GM12878 (cell line): ENCODE data around the gene RNF113B. TPM values are rescaled to one million over a fixed set of nuclear protein-coding genes. Genes with fewer than 3 reads are reported as not detected.

Experiments used
- ATAC-seq: fragments of 200-7000 bp; cut with Tn5 transposase; 3 replicates; pipeline ENCODE4 v1.9.1; 2020; ENCODE audit warnings: mild to moderate bottlenecking, moderate library complexity
- BruUV-seq: library from RNA; stranded (reverse); fragments of 400-500 nt; replicated peaks from 2 replicates; lab custom pipeline; 2021; lab: Mats Ljungman, UMichigan
- CTCF ChIA-PET: fragments of 300-600 bp; sonication (Branson Sonifier 250); formaldehyde crosslinking; extraction: SDS; loops from one replicate; lab custom pipeline; 2021; ENCODE audit warnings: inconsistent platforms; lab: Yijun Ruan, JAX
- POLR2A ChIA-PET: fragments of 350-600 bp; formaldehyde crosslinking; extraction: SDS; loops from one replicate; lab custom pipeline; 2021; ENCODE audit warnings: inconsistent platforms; lab: Charles Lee
- RAD21 ChIA-PET: fragments of 300-600 bp; sonication (Branson Sonifier 250); formaldehyde crosslinking; loops from one replicate; lab custom pipeline; 2023; ENCODE audit warnings: antibody characterized with exemption; ENCODE audit not compliant: unreplicated experiment; lab: Charles Lee
- SMC1A ChIA-PET: fragments of 300-600 bp; sonication (Branson Sonifier 250); formaldehyde crosslinking; loops from one replicate; lab custom pipeline; 2023; ENCODE audit not compliant: unreplicated experiment, uncharacterized antibody; lab: Charles Lee
- DNase-seq: peaks from one replicate; pipeline ENCODE4 v3.0.0-alpha.2; 2011; ENCODE audit warnings: low read depth, low spot score
- FAIRE-seq: peaks from 3 replicates; lab custom pipeline; 2011; peaks lifted over from hg19 to GRCh38; lab: Jason Lieb, UNC
- H2AFZ ChIP-seq: 2 replicates; pipeline ENCODE4 v1.6.0; 2011; ENCODE audit warnings: low read depth, low read length, control low read depth; ENCODE audit not compliant: control insufficient read depth
- H3K27ac ChIP-seq: 2 replicates; pipeline ENCODE4 v1.5.1; 2011; ENCODE audit warnings: control low read depth; ENCODE audit not compliant: control insufficient read depth, insufficient read depth
- H3K27me3 ChIP-seq, 2 experiments: replicated peaks in 1 of 2; 2 replicates each; pipeline versions ENCODE4 v1.6.0 to v1.6.1; 2011; ENCODE audit warnings: low read length in 1 of 2; ENCODE audit not compliant: control insufficient read depth in 2 of 2, insufficient read depth in 2 of 2
- H3K36me3 ChIP-seq, 2 experiments: 2 replicates each; pipeline ENCODE4 v1.5.1; 2011; ENCODE audit warnings: low read length in 1 of 2; ENCODE audit not compliant: control insufficient read depth in 2 of 2, insufficient read depth in 2 of 2
- H3K4me1 ChIP-seq: 2 replicates; pipeline ENCODE4 v1.6.1; 2011; ENCODE audit warnings: mild to moderate bottlenecking, low read length, moderate library complexity, mixed read lengths; ENCODE audit not compliant: control insufficient read depth, insufficient read depth
- H3K4me2 ChIP-seq: 2 replicates; pipeline ENCODE4 v1.6.0; 2011; ENCODE audit warnings: control low read depth; ENCODE audit not compliant: control insufficient read depth, insufficient read depth
- H3K4me3 ChIP-seq: fragments of 200-600 bp; sonication (generic); 2 replicates; pipeline ENCODE4 v1.5.1; 2016
- H3K79me2 ChIP-seq: 2 replicates; pipeline ENCODE4 v1.6.0; 2011; ENCODE audit warnings: low read length; ENCODE audit not compliant: control insufficient read depth, insufficient read depth
- H3K9ac ChIP-seq: 2 replicates; pipeline ENCODE4 v1.8.0; 2011; ENCODE audit warnings: low read length, control low read depth, mixed read lengths; ENCODE audit not compliant: control insufficient read depth, insufficient read depth
- H3K9me3 ChIP-seq: replicated peaks from 3 replicates; pipeline ENCODE4 v1.5.1; 2011; ENCODE audit warnings: mild to moderate bottlenecking, low read length; ENCODE audit not compliant: control insufficient read depth, insufficient read depth
- H4K20me1 ChIP-seq: 2 replicates; pipeline ENCODE4 v1.6.0; 2011; ENCODE audit not compliant: control insufficient read depth, insufficient read depth
- CBX3 ChIP-seq: fragments of 200-600 bp; sonication (generic); IDR thresholded peaks from 2 replicates; pipeline ENCODE4 v1.6.1; 2016; ENCODE audit warnings: low read depth, borderline replicate concordance
- CREM ChIP-seq: IDR thresholded peaks from 2 replicates; pipeline ENCODE4 v1.6.1; 2014; ENCODE audit warnings: antibody characterized with exemption, low read depth
- EZH2 ChIP-seq: IDR thresholded peaks from 2 replicates; pipeline ENCODE4 v1.6.1; 2012; ENCODE audit warnings: low read depth, mild to moderate bottlenecking, control low read depth, inconsistent platforms, low read length, borderline replicate concordance; ENCODE audit not compliant: control insufficient read depth
- LARP7 ChIP-seq: fragments of 450-650 bp; IDR thresholded peaks from 2 replicates; pipeline ENCODE4 v1.6.1; 2017; ENCODE audit warnings: mild to moderate bottlenecking
- MEF2B ChIP-seq: fragments of 450-650 bp; IDR thresholded peaks from 2 replicates; pipeline ENCODE4 v1.6.1; 2018; ENCODE audit warnings: mild to moderate bottlenecking, moderate library complexity; ENCODE audit not compliant: partially characterized antibody, poor library complexity, severe bottlenecking
- ZBTB33 ChIP-seq: fragments of 450-650 bp; IDR thresholded peaks from 2 replicates; pipeline ENCODE4 v1.6.1; 2017; ENCODE audit warnings: mild to moderate bottlenecking
- WGBS: methylation state at CpG from one replicate; pipeline ENCODE4 v1.1.6; 2016; ENCODE audit warnings: low lambda C conversion rate; ENCODE audit not compliant: insufficient replicate concordance, insufficient coverage; ENCODE audit errors: missing lambda C conversion rate; 5-methylcytosine and 5-hydroxymethylcytosine counted together
- in situ Hi-C: fragments of 300-500 bp; cut with MboI; formaldehyde crosslinking; loops from 9 replicates; pipeline ENCODE4 v1.14.3; 2018; ENCODE audit warnings: mixed read lengths
- intact Hi-C: fragments of 100-400 bp; cut with micrococcal nuclease; formaldehyde crosslinking; loops from one replicate; pipeline ENCODE4 v1.14.2; 2022; ENCODE audit not compliant: unreplicated experiment
- polyA plus RNA-seq, 11 experiments: library from polyadenylated mRNA; depleted of rRNA in 4 of 11; unstranded in 6 of 11; stranded (reverse) in 5 of 11; fragments of >200 nt; fragmentation: Nextera tagmentation in 4 of 11; fragmentation: Illumina TruSeq in 1 of 11; extraction: Ambion mirVana in 4 of 11; extraction: Trizol in 1 of 11; gene quantifications; 1 replicate in 1 of 11; 2 replicates in 10 of 11; pipeline versions ENCODE4 v1.2.1 to v1.2.3, GENCODE V29; 2011 to 2016; ENCODE audit warnings: inconsistent platforms in 2 of 11, missing spikeins in 2 of 11, low read depth in 1 of 11
- total RNA-seq, 4 experiments: library from RNA; depleted of rRNA in 3 of 4; stranded (reverse); fragments of >200 nt in 3 of 4; fragmentation: Illumina TruSeq in 1 of 4; extraction: Trizol in 1 of 4; gene quantifications; 2 replicates each; pipeline versions ENCODE4 v1.2.1 to v1.2.3, GENCODE V29; 2013 to 2021
- TF ChIP-seq, protein P1 (sequence below): fragments of 450-650 bp; IDR thresholded peaks from 2 replicates; pipeline ENCODE4 v1.6.1; 2016; ENCODE audit warnings: mild to moderate bottlenecking
- TF ChIP-seq, protein P2 (sequence below): IDR thresholded peaks from 2 replicates; pipeline ENCODE4 v1.6.1; 2011; ENCODE audit warnings: low read depth, low read length, improper control_type of control experiment, borderline replicate concordance

RNF113B gene
- total and polyA plus RNA-seq, 10 of the 15 experiments (the other 5 are each of a cell fraction or from before 2014, with no cell fraction given) = not detected

DNA sequence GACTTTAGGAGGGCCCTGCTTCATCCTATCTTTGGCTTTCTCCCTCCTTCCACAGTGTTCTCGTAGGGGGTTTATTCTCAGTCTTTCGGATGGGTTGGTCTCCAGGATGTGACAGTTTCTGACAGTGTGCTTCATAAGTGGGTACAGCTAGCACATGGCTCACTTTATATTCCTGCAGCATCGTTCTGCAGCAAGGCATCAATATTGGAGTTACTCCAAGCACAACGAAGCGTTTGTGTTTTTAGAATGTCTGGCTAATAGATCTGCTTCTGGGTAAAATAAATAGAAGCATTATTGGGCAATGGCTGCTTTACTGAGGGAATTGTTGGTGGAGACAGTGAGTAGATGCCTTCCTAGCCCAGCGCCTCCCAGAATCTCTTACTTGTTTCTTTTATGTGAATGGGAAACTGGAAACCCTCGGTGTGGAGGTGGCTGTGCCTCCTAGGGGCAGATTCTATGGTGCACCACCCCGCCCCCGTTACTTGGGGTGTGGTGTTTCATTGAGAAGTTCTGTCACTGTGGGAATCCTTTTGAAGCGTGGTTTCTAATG, 32.2 kb downstream of the RNF113B start:
- Histone ChIP-seq H3K27ac (no peak overlapping the region), H3K4me1 (no peaks in the 10 kb centered on the region), H3K4me3 (no peak overlapping the region; the same call in 1 of the 2 replicates), H3K79me2 (no peaks in the 10 kb centered on the region), H3K36me3 (no peaks in the 10 kb centered on the region), H2AFZ (no peak overlapping the region), H3K27me3 (peaks cover 3 to 4% of the 10 kb centered on the region in 2 experiments; a peak in 3 of 4 replicates), H4K20me1 (no peaks in the 10 kb centered on the region), H3K9me3 (no peaks in the 10 kb centered on the region), H3K4me2 (no peak overlapping the region), H3K9ac (no peak overlapping the region)
- SMC1A ChIA-PET = interaction anchor here (1.2 to 1.6 kb wide), 2 partner anchors 72 to 277 kb away, joined by 3 to 6 read pairs; no protein-coding TSS in a partner anchor
- FAIRE-seq (no peak), DNase-seq (no peak), ATAC-seq (no peak)
- TF ChIP-seq ZBTB33 (no peak), CREM (no peak), MEF2B (peak; percentile 31), LARP7 (no peak), EZH2 (no peak), CBX3 (no peak)
- TF ChIP-seq, protein P1, sequence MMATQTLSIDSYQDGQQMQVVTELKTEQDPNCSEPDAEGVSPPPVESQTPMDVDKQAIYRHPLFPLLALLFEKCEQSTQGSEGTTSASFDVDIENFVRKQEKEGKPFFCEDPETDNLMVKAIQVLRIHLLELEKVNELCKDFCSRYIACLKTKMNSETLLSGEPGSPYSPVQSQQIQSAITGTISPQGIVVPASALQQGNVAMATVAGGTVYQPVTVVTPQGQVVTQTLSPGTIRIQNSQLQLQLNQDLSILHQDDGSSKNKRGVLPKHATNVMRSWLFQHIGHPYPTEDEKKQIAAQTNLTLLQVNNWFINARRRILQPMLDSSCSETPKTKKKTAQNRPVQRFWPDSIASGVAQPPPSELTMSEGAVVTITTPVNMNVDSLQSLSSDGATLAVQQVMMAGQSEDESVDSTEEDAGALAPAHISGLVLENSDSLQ = no peak
- TF ChIP-seq, protein P2, sequence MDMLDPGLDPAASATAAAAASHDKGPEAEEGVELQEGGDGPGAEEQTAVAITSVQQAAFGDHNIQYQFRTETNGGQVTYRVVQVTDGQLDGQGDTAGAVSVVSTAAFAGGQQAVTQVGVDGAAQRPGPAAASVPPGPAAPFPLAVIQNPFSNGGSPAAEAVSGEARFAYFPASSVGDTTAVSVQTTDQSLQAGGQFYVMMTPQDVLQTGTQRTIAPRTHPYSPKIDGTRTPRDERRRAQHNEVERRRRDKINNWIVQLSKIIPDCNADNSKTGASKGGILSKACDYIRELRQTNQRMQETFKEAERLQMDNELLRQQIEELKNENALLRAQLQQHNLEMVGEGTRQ = no peak
- in situ Hi-C loops (no loop called here), intact Hi-C loops (loop anchor here (10.0 kb wide), 2 partner anchors 240 to 530 kb away; no protein-coding TSS in a partner anchor)
- 44% methylated on average over 10 of the region's 10 CpGs for WGBS
- POLR2A ChIA-PET = no interaction called here
- RAD21 ChIA-PET = interaction anchor here (0.9 to 1.5 kb wide), 5 partner anchors 57 to 300 kb away, joined by 3 to 4 read pairs (median 3); no protein-coding TSS in a partner anchor
- CTCF ChIA-PET = interaction anchor here (0.6 to 0.9 kb wide), 3 partner anchors 61 to 300 kb away, joined by 3 to 4 read pairs (median 3); no protein-coding TSS in a partner anchor
- BruUV-seq = no TSS peak
